PC-3 (cell line): Measurements from ENCODE around the gene VPS13C. TPM values are rescaled to one million over a fixed set of nuclear protein-coding genes. Genes with fewer than 3 reads are reported as not detected.

ENCODE experiments used
- ATAC-seq: fragments of 200-7000 bp; cut with Tn5 transposase; 2 replicates; pipeline ENCODE4 v1.9.1; 2020; ENCODE audit warnings: mild to moderate bottlenecking, moderate library complexity
- BruUV-seq: library from RNA; stranded (reverse); fragments of 400-500 nt; replicated peaks from 2 replicates; lab custom pipeline; 2021; lab: Mats Ljungman, UMichigan
- CTCF ChIA-PET: fragments of 300-600 bp; sonication (Branson Sonifier 250); formaldehyde crosslinking; loops from one replicate; lab custom pipeline; 2022; ENCODE audit warnings: antibody characterized with exemption; lab: Charles Lee
- POLR2A ChIA-PET: fragments of 300-600 bp; sonication (Branson Sonifier 250); formaldehyde crosslinking; loops from one replicate; lab custom pipeline; 2022; ENCODE audit warnings: antibody characterized with exemption; ENCODE audit not compliant: unreplicated experiment; lab: Charles Lee
- DNase-seq: peaks from one replicate; pipeline ENCODE4 v3.0.0-alpha.2; 2015
- H2AFZ ChIP-seq: fragments of 300-600 bp; sonication (generic); 2 replicates; pipeline ENCODE4 v1.6.0; 2016; ENCODE audit warnings: antibody characterized with exemption, low read length
- H3F3A ChIP-seq: fragments of 300-600 bp; sonication (generic); one replicate; pipeline ENCODE4 v1.6.0; 2017; ENCODE audit warnings: antibody characterized with exemption, low read length, control low read depth, mild to moderate bottlenecking; ENCODE audit not compliant: unreplicated experiment
- H3K27ac ChIP-seq: fragments of 300-600 bp; sonication (generic); 2 replicates; pipeline ENCODE4 v1.5.1; 2016; ENCODE audit warnings: mild to moderate bottlenecking, low read length
- H3K27me3 ChIP-seq: fragments of 300-600 bp; sonication (generic); 2 replicates; pipeline ENCODE4 v1.6.1; 2016; ENCODE audit warnings: low read length, mixed read lengths
- H3K36me3 ChIP-seq: fragments of 300-600 bp; sonication (generic); 2 replicates; pipeline ENCODE4 v1.6.1; 2016; ENCODE audit warnings: low read depth, mixed run types, low read length, mixed read lengths
- H3K4me1 ChIP-seq: fragments of 300-600 bp; sonication (generic); 2 replicates; pipeline ENCODE4 v1.5.1; 2016; ENCODE audit warnings: low read length; ENCODE audit not compliant: insufficient read depth
- H3K4me2 ChIP-seq: fragments of 300-600 bp; sonication (generic); 2 replicates; pipeline ENCODE4 v1.6.0; 2016; ENCODE audit warnings: low read length
- H3K4me3 ChIP-seq: fragments of 300-600 bp; sonication (generic); 2 replicates; pipeline ENCODE4 v1.5.1; 2016; ENCODE audit warnings: mild to moderate bottlenecking, low read length, mixed read lengths
- H3K79me2 ChIP-seq: fragments of 300-600 bp; sonication (generic); 2 replicates; pipeline ENCODE4 v1.6.1; 2017; ENCODE audit warnings: low read length, mixed read lengths
- H3K9ac ChIP-seq: fragments of 300-600 bp; sonication (generic); 2 replicates; pipeline ENCODE4 v1.6.0; 2016; ENCODE audit warnings: mild to moderate bottlenecking, low read length
- H3K9me2 ChIP-seq: fragments of 300-600 bp; sonication (generic); replicated peaks from 2 replicates; pipeline ENCODE4 v1.6.1; 2016; ENCODE audit warnings: mixed run types, low read length, mixed read lengths
- H3K9me3 ChIP-seq: fragments of 300-600 bp; sonication (generic); 2 replicates; pipeline ENCODE4 v1.6.1; 2016; ENCODE audit warnings: low read length, mixed read lengths
- H4K20me1 ChIP-seq: fragments of 300-600 bp; sonication (generic); 2 replicates; pipeline ENCODE4 v1.6.1; 2016; ENCODE audit warnings: low read length, mixed read lengths
- EZH2 ChIP-seq: fragments of 300-600 bp; sonication (generic); IDR thresholded peaks from one replicate; pipeline ENCODE4 v1.6.1; 2017; ENCODE audit warnings: antibody characterized with exemption, mild to moderate bottlenecking, low read length; ENCODE audit not compliant: unreplicated experiment
- EZH2phosphoT487 ChIP-seq: fragments of 300-600 bp; sonication (generic); IDR thresholded peaks from 2 replicates; pipeline ENCODE4 v1.6.1; 2018; ENCODE audit warnings: mild to moderate bottlenecking, antibody characterized with exemption, low read length, borderline replicate concordance
- intact Hi-C: fragments of 100-400 bp; cut with micrococcal nuclease; formaldehyde crosslinking; loops from 2 replicates; pipeline ENCODE4 v1.9.0; 2023
- total RNA-seq: library from RNA; depleted of rRNA; stranded (reverse); fragments of >200 nt; gene quantifications from 2 replicates; pipeline ENCODE4 v1.2.3, GENCODE V29; 2014
- TF ChIP-seq, protein P1 (sequence below): fragments of 300-600 bp; sonication (generic); conservative IDR thresholded peaks from 2 replicates; pipeline ENCODE4 v1.5.1; 2017; ENCODE audit warnings: antibody characterized with exemption, low read depth, mild to moderate bottlenecking, low read length

Gene VPS13C
- total RNA-seq, 1 experiment from 2014 or later, result 11.4 TPM

DNA sequence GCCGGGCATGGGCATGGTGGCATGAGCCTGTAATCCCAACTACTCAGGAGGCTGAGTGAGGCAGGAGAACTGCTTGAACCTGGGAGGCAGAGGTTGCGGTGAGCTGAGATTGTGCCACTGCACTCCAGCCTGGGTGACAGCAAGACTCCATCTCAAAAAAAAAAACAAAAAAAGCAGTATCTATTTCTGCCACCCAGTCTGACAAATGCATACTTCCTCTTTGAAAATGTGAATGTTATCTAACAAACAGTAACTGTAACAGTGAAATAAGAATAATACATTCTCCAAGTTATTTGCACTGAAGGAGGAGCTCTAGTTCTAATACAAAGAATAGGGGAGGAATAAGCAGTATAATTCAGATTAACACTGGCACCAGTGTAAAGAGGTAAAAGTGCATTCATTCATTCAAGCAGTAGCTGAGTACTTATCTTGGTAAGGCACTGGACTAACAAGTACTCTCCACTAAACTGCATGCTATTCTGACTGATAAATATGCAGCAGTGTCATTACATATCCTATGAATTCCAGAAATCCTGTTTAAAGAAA, 12.9 kb downstream of the VPS13C start:
- H3K4me1 ChIP-seq, result no peaks in the 10 kb centered on the region
- H3K9me2 ChIP-seq, result no peaks in the 10 kb centered on the region
- H2AFZ ChIP-seq, result no peak overlapping the region
- DNase-seq (no peak), ATAC-seq (no peak)
- POLR2A ChIA-PET, result no interaction called here
- H3K79me2 ChIP-seq, result no peaks in the 10 kb centered on the region
- H3K27ac ChIP-seq, result no peak overlapping the region
- no peaks in the 10 kb centered on the region for H3K27me3 ChIP-seq
- CTCF ChIA-PET, result no interaction called here
- no peak overlapping the region for H3K9ac ChIP-seq
- BruUV-seq, result no TSS peak
- no peaks in the 10 kb centered on the region for H3K36me3 ChIP-seq
- TF ChIP-seq EZH2 (no peak), EZH2phosphoT487 (no peak)
- TF ChIP-seq, protein P1, sequence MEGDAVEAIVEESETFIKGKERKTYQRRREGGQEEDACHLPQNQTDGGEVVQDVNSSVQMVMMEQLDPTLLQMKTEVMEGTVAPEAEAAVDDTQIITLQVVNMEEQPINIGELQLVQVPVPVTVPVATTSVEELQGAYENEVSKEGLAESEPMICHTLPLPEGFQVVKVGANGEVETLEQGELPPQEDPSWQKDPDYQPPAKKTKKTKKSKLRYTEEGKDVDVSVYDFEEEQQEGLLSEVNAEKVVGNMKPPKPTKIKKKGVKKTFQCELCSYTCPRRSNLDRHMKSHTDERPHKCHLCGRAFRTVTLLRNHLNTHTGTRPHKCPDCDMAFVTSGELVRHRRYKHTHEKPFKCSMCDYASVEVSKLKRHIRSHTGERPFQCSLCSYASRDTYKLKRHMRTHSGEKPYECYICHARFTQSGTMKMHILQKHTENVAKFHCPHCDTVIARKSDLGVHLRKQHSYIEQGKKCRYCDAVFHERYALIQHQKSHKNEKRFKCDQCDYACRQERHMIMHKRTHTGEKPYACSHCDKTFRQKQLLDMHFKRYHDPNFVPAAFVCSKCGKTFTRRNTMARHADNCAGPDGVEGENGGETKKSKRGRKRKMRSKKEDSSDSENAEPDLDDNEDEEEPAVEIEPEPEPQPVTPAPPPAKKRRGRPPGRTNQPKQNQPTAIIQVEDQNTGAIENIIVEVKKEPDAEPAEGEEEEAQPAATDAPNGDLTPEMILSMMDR, result no peak
- H4K20me1 ChIP-seq, result no peaks in the 10 kb centered on the region
- intact Hi-C loops, result no loop called here
- H3F3A ChIP-seq, result no peaks in the 10 kb centered on the region
- no peaks in the 10 kb centered on the region for H3K9me3 ChIP-seq
- H3K4me3 ChIP-seq, result no peak overlapping the region
- no peak overlapping the region for H3K4me2 ChIP-seq

DNA sequence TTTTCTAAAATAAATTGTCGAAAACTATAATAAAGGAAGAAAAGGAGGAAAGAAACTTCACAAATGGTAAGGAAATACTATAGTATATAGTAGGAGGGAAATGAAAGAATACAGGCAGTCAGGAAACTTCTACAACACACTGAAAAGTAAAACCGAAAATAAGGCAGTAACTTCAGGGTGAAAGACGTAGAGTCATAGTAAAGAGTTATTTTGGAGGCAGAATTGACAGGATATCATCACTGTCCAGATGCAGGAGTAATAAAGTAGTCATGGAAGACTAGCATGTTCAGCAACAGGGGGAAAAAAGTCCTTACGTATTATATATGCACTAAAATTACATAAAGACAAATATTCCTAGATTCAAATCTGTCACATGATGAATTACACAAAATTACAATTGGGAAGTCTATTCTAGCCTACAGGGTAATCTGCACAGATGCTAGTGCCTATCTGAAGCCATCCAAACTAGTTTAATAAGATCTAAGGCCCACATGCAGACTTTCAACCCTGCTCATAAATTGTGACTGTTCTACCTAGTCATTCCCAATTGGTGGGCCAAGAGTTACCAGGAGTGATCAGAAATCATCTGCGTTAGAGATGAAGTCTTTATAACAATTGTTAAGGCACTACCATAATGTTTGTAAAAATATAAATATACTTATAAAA, 14.0 kb downstream of the VPS13C start:
- Histone ChIP-seq H3K9me3 (no peaks in the 10 kb centered on the region), H3K4me1 (no peaks in the 10 kb centered on the region), H3K4me3 (no peak overlapping the region), H3K4me2 (no peak overlapping the region), H3K79me2 (no peaks in the 10 kb centered on the region), H4K20me1 (no peaks in the 10 kb centered on the region), H3K27me3 (no peaks in the 10 kb centered on the region), H3K9ac (no peak overlapping the region), H3F3A (no peaks in the 10 kb centered on the region), H3K36me3 (no peaks in the 10 kb centered on the region), H3K9me2 (no peaks in the 10 kb centered on the region), H3K27ac (no peak overlapping the region), H2AFZ (no peak overlapping the region)
- intact Hi-C loops, result no loop called here
- ATAC-seq, result no peak
- DNase-seq, result no peak
- TF ChIP-seq, protein P1, result no peak
- TF ChIP-seq EZH2phosphoT487 (no peak), EZH2 (no peak)
- ChIA-PET CTCF (no interaction called here), POLR2A (no interaction called here)
- BruUV-seq, result no TSS peak
